ENCODE data around the gene ATP11A.
"Not testable (repeated sequence)": the region's sequence is repeated elsewhere in the genome, so short reads cannot be mapped to it uniquely, and the experiment has no call there.

ATP11A gene

GRCh38 chr13:112693831-112694497, 4.1 kb downstream of the ATP11A start:
- no peak for DNase-seq

- DNase-seq: no peak
Measured at GRCh38 chr13:112695121-112695520, 5.3 kb downstream of the ATP11A start.

DNA sequence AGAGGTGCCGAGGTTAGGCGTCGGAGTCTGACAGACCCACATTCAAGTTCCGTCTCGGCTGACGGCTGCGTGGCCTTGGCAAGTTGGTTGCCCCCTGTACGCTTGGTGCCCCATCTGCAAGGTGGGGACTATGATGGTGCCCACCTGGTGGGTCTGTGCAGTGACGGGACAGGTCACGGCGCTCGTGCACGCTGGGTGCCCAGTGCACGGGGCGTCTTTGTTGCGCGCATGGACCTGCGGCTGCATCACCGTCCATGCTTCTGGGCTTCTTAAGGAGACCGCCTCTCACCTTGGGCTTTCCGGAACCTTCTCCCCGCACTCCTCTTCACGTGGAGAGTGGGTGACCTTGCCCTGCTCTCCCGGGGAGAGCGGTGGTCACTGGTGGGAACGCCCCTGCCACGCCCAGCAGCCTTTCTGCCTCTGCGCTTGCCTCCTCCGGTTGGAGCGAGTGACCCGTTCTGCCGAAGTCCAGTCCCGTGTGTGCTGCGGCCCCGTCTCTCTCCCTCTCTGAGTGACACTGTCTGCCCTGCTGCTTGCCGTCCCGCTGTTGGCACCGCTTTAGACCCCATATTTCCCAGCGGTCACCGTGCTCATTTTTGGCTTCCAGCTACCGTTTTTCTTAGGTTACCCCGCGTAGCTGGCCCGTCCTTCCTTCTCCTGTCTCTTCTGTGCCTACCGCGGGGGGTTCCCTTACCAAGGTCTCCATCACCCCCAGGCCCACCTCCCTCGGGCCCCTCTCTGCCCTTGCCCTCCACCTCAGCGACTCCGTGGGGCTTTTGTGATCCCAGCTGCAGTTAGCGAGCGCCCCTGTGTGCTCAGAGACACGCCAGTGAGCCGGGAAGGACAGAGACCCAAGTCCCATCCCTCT, 6.4 kb downstream of the ATP11A start:
- no peak for DNase-seq

DNA sequence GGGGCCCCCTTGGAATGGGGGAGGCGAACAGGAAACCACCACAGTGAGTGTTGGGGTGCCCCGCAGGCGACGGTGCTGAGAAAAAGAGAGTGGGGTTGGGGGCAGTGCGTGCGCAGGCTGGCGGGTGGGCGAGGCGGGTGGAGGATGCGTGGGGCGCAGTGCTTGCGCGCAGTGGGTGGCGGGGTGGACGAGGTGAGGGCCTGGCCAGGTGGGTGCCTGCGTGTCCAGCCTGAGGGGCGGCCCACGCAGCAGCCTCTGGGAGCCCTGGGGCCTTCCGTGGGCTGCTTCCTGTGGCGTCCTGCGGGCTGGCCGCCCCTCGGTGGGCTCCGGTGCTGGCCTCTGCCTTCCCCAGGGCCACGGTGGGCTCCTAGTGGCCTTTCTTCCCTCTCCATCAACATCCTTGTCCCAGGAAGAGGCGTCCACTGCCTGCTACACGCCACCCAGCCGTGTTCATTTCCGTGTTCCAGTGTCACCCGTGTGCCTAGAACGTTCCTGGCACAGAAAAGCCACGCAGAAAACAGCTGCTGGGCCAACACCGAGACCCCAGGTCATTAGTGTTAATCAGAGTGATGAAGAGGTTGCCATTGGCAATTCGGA, 7.1 kb downstream of the ATP11A start:
- DNase-seq: no peak

DNA sequence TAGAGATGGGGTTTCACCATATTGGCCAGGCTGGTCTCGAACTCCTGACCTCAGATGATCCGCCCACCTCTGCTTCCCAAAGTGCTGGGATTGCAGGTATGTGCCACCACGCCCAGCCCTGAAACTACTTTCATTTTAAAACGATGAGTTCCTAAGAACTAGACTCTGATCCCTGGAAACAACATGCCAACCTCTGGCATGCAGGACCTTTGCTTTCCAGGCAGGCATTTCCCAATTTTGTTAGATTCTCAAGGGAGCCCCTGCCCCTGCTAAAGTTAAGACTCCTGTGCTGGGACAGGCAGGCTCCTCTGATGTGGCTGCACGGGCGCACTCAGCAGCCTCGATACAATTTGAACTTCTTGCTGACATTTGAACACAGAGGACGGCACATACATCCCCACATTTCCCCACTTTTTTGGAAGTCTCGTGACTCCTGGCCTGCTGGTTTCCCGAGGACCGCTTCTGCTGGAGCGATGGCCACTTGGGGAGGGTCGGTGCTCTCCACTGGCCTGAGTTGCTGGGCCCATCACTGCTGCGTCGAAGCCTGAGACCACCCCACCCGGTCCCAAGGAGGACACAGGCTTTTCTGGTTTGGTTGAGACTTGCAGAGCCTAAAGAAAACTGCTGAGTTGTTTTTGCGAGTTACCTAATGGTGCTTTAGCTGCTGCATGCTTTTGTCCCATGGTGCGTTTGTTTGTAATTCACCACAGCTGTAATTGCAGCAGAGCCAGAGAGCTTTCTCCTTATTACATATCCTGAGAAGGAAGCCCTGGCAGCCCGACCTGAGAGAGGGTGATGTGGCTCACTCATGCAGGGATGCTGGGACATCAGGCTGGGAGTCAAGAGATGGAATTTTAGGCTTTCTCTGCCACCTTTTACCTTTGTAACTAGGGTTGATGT, 8.2 kb downstream of the ATP11A start:
- no peak for DNase-seq

- DNase-seq: no peak
Measured at GRCh38 chr13:112699322-112699918, 9.6 kb downstream of the ATP11A start.

- no peak for DNase-seq
Measured at GRCh38 chr13:112700291-112701060, 10.6 kb downstream of the ATP11A start.

DNA sequence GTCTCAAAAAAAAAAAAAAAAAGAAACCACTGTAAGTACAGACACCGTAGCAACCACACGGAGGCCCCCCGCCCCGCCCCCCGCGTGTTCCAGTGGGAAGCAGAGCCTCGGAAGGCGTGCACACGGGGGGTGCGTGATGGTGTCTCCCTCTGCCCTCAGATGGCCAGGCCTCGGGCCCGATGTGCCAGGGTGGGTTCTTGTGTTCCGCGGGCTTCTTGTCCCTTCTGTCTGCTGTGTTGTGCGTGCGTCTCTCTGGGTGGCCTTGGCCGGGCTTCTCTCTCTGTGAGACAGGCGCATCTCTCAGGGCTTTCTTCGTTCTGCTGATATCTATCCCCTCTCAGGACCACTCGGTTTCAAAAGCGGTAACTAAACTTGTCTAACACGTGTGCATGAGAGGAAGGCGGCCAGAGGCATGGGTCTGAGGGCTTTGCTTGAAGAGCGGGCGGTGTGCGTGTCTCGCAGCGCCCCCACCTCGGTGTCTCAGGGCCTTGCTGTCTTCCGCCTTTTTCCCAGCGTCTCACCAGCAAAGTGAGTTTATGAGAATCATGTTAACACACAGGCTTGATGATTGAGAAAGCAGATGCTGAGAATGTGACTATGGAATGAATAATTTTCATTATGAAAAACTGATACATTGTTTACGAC, 12.6 kb downstream of the ATP11A start:
- DNase-seq: no peak

- DNase-seq: no peak
Measured at GRCh38 chr13:112702986-112703379, 13.1 kb downstream of the ATP11A start.

DNA sequence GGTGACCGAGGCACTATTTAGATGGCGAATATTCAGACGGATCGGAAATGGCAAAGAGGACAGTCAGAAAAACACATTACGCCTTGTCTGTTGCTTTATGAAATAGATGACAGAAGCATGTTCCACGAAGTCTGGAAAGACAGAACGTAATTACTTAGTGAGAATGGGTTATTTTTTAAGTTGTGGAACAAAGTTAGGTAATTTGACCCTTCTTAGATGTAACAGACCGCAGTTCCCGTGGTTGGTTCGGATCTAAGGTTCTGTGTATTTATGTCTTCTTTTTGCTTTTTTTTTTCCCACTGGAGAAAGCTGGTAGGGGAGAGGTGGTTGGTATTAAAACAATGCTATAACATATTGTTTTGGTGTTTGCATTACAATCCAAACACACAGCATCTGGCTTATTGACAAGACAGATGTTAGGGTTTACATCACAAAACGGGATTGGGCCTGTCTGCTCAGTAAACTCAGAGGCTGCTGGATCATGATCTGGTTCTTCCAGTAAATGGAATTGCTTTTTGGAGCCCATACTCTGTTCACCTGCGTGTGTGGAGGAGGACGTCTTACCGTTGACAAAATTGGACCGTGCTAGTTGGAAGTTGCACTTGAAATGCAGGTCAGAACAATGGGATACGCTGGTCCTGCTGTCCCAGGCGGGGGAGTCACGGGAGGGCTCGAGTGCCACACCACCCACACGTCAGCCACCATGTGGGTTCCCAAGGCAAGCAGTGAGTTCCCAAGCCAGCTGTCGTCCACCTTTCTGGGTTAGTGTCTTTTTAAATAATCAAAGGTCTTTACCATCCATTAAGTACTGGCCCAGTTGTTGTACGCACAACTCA, 13.8 kb downstream of the ATP11A start:
- DNase-seq: no peak

- no peak for DNase-seq
Measured at GRCh38 chr13:112704308-112705145, 14.7 kb downstream of the ATP11A start.

- no peak for DNase-seq
Measured at GRCh38 chr13:112705286-112705685, 15.4 kb downstream of the ATP11A start.

- DNase-seq: no peak
Measured at GRCh38 chr13:112706171-112706570, 16.3 kb downstream of the ATP11A start.

GRCh38 chr13:112708560-112709240, 18.9 kb downstream of the ATP11A start:
- no peak for DNase-seq

DNA sequence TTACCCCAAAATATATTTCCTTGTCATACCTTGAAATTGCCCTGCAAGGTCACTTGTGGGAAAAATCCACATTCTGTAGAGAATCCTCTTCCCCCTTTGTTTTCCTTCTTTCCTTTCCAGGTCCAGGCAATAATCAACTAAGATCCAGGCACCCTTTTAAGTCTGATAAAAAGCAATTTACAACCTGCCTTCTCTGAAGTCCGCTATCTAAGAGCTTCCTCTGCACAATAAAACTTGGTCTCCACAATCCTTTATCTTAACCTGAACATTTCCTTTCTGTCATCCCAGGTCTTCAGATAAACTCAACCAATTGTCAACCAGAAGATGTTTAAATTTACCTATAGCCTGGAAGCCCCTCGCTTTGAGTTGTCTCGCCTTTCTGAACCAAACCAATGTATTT, 19.5 kb downstream of the ATP11A start:
- DNase-seq: not testable (repeated sequence)

DNA sequence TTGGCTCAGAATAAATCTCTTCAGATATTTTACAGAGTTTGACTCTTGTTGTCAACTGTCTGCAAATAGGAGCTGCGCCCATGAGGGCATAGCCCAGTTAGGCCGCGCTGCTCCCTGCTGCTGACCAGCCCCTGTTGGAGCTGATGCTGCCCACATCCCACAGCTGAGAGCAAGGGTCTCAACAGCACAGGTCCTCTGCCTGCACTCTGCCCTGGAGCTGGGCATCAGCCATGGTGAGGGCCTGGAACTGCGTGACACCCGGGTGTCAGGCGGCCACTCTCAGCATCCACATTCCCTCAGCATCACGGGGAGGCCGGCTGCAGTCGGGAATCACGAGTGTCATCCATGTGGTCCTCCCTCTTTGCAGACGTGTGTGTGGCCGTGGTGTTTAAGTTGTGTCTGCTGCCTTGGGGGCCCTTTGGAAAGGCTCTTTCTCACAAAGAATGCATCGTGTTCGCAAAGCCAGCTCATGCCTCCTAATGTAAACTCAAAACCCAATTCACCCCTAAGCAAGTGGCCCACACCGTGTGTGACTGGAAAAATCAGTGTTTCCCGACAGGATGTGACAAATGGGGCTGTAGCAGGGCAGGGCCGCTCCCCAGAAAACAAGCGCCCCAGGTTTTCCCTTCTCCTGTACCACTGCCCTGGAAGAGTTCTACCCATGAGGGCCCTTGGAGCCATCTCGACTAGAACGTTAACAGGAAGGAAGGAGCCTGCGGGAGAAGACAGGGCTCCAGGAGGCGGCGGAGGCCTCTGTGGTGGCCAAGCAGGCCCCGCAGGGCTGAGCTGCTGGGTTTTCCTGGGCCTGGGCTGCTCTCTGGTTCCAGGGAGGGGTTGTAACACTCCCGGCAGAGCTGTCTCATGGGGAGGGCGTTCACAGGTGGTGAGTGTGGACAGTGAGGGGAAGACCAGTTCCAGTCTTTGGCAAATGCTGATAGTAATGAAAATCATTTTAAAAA, 20.3 kb downstream of the ATP11A start:
- no peak for DNase-seq

DNA sequence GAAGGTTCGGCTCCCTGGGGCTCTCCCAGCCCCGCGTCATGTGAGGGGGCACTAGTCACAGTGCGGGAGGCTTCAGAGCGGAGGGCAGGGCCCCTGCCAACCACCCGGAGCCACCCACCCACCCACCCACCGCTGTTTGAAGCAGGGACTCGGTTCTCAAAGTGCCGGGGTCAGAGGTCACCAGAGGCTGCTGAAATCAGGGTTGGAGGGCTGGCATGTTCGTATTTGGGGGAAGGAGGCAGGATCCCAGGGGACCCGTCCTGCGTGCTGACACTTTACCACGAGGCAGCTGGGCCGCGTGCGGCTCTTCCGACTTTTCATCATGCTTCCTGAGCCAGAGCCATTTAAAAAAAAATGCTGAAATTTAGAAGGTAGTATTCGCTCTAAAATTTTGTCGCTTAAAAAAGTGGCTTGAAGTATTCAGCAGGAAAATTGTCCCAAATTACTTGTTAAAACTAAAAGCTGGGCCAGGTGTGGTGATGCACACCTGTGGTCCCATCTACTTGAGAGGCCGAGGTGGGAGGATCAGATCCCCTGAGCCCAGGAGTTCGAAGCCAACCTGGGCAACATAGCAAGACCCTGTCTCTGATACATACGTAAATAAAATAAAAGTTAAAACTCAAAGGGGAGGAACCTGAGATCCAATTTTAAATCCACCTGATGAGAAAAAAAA, 21.2 kb downstream of the ATP11A start:
- DNase-seq: no peak
